GM21381 (cell line): ENCODE results near the gene ADGRG1.

ENCODE experiments used
- ATAC-seq: cut with Tn5 transposase; IDR thresholded peaks from one replicate; pipeline ENCODE4 v1.9.1; 2021; ENCODE audit warnings: mild to moderate bottlenecking, moderate library complexity; ENCODE audit not compliant: unreplicated experiment

The ADGRG1 gene

DNA sequence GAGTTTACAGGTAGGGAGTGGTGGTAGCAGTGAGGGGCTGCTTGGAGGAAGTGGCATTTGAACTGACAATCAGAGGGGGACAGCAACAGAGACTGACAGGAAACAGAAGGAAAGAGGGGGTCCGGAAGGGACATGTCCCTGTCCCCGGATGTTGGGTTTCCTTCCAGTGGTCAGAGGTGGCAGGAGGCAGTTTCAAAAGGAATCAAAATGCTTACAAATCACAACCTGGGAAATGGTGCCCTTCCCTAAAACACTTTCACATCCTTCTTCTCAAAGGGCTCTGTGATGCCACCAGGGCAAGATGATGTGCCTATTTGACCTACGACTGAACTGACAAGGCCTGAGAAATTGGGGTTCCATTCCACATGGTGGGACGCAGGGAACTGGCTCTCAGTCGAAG, 19.7 kb downstream of the ADGRG1 start:
- no peak for ATAC-seq

DNA sequence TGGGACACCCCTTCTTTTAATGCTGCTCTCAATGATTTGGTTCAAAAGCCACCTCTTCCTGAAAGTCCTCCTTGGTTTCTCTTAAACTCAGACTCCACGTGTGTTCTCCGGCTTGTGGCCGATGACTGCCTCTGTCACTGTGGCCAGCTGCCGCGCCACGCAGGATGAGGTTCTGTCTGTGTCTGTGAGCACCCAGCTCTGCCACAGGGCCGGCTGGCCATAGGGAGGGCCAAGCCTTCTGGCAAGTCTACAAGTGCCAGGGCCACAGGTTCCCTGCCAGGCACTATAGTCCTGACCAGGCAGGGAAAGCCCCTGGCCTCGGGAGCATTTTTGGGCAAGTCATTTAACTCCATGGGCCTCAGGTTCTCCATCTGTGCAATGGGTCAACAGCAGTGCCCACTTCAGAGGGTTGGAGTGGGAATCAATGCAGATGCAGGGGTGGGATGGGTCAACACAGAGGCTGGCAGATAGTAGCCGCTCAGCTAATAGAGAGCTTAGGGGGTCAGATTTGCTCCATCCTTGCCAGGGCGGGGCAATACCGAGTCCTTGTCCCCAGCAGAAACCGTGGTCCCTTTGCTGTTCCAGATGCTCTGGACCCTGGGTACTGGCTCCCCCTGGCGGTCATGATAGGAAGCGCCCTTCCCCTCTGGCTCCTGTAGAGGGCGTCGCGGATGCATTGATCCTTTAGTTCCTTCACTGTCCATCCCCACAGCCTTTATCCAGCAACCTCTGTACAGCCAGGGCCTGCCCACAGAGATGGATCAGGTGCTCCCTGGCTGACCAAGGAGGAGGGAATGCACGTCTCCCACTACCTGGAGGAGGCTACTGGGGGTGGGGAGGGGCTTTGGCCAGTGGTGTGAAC, 20.4 kb downstream of the ADGRG1 start:
- peak; percentile 56 for ATAC-seq

DNA sequence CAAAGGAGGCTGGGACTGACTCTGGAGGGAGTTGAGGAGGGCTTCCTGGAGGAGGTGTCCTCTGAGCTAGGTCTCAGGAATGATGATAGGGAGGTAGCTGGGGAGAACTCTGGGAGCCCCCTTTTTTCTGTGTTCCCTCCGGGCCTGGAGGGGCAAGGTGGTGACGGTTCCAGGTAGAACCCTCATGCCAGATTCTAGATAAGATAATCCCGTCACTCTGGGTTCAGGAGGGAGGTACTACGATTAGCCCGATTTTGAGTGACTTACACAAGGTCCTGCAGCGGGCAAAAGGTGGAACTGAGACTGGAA, 21.0 kb downstream of the ADGRG1 start:
- ATAC-seq, result no peak

GRCh38 chr16:57649846-57650245, 21.4 kb downstream of the ADGRG1 start:
- no peak for ATAC-seq

GRCh38 chr16:57651344-57652333, 23.2 kb downstream of the ADGRG1 start:
- ATAC-seq, result no peak

- ATAC-seq, result no peak
Observed at GRCh38 chr16:57652695-57653471, 24.5 kb downstream of the ADGRG1 start.

DNA sequence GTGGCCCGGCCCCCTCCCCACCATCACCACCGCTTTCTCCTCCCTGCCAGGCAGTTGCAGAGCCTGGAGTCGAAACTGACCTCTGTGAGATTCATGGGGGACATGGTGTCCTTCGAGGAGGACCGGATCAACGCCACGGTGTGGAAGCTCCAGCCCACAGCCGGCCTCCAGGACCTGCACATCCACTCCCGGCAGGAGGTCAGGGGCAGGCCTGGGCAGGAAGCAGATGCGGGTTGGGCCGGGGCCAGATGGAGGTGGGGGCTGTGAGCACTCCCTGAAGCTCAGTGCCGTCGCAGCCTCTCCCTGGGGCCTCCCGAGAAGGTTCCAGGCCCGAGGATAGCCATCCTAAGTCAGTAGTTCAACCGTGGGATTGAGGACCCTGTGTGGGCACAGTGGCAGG, 25.5 kb downstream of the ADGRG1 start:
- no peak for ATAC-seq

GRCh38 chr16:57656342-57656955, 28.0 kb downstream of the ADGRG1 start:
- no peak for ATAC-seq

DNA sequence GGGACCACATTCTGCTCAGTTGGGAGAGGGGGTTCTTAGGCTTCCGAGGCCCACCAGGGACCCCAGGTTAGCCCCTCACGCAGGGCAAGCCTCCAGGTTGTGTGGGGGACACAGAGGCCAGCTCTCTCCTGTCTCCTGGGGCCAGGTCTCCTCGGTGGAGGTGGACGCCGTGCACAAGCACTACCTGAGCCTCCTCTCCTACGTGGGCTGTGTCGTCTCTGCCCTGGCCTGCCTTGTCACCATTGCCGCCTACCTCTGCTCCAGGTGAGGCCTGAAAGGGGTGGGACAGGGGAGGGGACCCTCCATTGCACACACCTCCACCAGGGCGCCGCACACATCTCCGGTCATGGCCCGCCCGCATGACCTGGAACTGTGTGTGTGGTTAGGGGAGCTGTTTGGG, 28.8 kb downstream of the ADGRG1 start:
- ATAC-seq, result no peak

- ATAC-seq, result no peak
Observed at GRCh38 chr16:57658130-57658877, 29.9 kb downstream of the ADGRG1 start.

- ATAC-seq, result no peak
Observed at GRCh38 chr16:57658878-57659674, 30.6 kb downstream of the ADGRG1 start.

GRCh38 chr16:57660715-57661463, 32.5 kb downstream of the ADGRG1 start:
- ATAC-seq, result no peak

GRCh38 chr16:57661510-57661909, 33.1 kb downstream of the ADGRG1 start:
- ATAC-seq, result no peak

GRCh38 chr16:57661936-57662906, 33.8 kb downstream of the ADGRG1 start:
- ATAC-seq, result no peak

DNA sequence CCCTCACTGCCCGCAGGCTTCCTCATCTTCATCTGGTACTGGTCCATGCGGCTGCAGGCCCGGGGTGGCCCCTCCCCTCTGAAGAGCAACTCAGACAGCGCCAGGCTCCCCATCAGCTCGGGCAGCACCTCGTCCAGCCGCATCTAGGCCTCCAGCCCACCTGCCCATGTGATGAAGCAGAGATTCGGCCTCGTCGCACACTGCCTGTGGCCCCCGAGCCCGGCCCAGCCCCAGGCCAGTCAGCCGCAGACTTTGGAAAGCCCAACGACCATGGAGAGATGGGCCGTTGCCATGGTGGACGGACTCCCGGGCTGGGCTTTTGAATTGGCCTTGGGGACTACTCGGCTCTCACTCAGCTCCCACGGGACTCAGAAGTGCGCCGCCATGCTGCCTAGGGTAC, 35.0 kb downstream of the ADGRG1 start:
- ATAC-seq, result no peak

GRCh38 chr16:57663917-57664661, 35.7 kb downstream of the ADGRG1 start:
- no peak for ATAC-seq

DNA sequence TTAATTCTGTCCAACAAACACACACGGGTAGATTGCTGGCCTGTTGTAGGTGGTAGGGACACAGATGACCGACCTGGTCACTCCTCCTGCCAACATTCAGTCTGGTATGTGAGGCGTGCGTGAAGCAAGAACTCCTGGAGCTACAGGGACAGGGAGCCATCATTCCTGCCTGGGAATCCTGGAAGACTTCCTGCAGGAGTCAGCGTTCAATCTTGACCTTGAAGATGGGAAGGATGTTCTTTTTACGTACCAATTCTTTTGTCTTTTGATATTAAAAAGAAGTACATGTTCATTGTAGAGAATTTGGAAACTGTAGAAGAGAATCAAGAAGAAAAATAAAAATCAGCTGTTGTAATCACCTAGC, 36.2 kb downstream of the ADGRG1 start:
- ATAC-seq, result no peak
